Parathyroid adenoma (tissue), 2 donors: ENCODE results near the gene URB2.
"Not testable (repeated sequence)": the region's sequence is repeated elsewhere in the genome, so short reads cannot be mapped to it uniquely, and the experiment has no call there.

Experiments
- H2AFZ ChIP-seq: fragments of 300-600 bp; sonication (generic); one replicate; pipeline ENCODE4 v1.7.0; 2017; ENCODE audit warnings: antibody characterized with exemption, mild to moderate bottlenecking
- H3K27ac ChIP-seq: fragments of 300-600 bp; sonication (generic); one replicate; pipeline ENCODE4 v1.7.0; 2017
- H3K27me3 ChIP-seq: fragments of 300-600 bp; sonication (generic); one replicate; pipeline ENCODE4 v1.7.0; 2017; ENCODE audit warnings: low read length; ENCODE audit not compliant: control insufficient read depth, insufficient read depth
- H3K36me3 ChIP-seq: fragments of 300-600 bp; sonication (generic); one replicate; pipeline ENCODE4 v1.7.0; 2017; ENCODE audit warnings: low read length; ENCODE audit not compliant: control insufficient read depth, insufficient read depth
- H3K4me1 ChIP-seq: fragments of 300-600 bp; sonication (generic); one replicate; pipeline ENCODE4 v1.7.0; 2017; ENCODE audit warnings: control low read depth
- H3K4me2 ChIP-seq: fragments of 300-600 bp; sonication (generic); one replicate; pipeline ENCODE4 v1.7.0; 2017; ENCODE audit warnings: low read length
- H3K4me3 ChIP-seq: fragments of 300-600 bp; sonication (generic); one replicate; pipeline ENCODE4 v1.7.0; 2017; ENCODE audit warnings: low read depth, low read length
- H3K79me2 ChIP-seq: fragments of 300-600 bp; sonication (generic); one replicate; pipeline ENCODE4 v1.7.0; 2017; ENCODE audit warnings: control low read depth
- H3K9ac ChIP-seq: fragments of 300-600 bp; sonication (generic); one replicate; pipeline ENCODE4 v1.7.0; 2017; ENCODE audit warnings: mild to moderate bottlenecking
- H3K9me3 ChIP-seq: fragments of 300-600 bp; sonication (generic); one replicate; pipeline ENCODE4 v1.7.0; 2017; ENCODE audit warnings: low read length; ENCODE audit not compliant: control insufficient read depth
- CTCF ChIP-seq: fragments of 300-600 bp; sonication (generic); IDR thresholded peaks from one replicate; pipeline ENCODE4 v1.7.0; 2017; ENCODE audit warnings: antibody characterized with exemption, mild to moderate bottlenecking
- donor health status: primary hyperparathyroidism.

The URB2 gene

DNA sequence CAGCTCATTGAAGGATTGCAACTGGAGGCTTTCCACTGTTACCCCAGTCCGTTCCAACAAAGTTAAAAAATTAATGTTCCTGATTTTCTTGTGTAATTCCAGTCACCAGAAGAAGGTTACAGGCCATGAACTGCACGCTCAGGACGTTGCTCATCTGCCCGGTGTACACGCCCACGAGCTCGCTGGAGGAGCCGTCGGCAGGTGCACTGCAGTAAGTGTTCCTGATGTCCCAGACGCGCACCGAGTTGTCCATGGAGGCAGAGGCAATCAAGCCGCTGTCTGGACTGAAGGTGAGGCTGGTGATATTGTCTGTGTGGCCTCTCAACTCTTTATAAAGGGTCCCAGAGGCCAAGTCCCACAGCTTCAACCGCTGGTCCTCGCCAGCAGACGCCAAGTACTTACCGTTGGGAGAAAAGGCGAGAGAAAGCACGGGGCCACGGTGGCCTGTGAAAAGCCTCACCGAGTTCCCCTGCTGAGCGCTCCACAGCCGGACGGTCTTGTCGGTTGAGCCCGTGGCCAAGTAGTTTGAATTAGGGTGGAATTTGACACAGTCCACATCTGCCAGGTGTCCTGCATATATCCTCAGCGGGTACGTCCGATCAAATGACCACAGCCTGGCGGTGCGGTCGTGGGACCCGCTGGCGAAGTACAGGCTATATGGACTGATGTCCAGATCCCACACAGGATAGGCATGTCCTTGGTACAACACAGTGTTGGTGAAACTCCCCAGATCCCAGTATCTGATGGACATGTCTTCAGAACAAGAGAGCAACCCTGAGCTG lies 31.6 kb upstream of the URB2 start:
- H3K79me2 ChIP-seq = no peaks in the 10 kb centered on the region
- H3K4me1 ChIP-seq = no peaks in the 10 kb centered on the region
- TF ChIP-seq CTCF = no peak
- H3K4me2 ChIP-seq = no peak overlapping the region
- no peak overlapping the region for H3K4me3 ChIP-seq
- no peaks in the 10 kb centered on the region for H3K36me3 ChIP-seq
- H2AFZ ChIP-seq = no peak overlapping the region
- H3K9me3 ChIP-seq = no peaks in the 10 kb centered on the region
- no peak overlapping the region for H3K9ac ChIP-seq
- no peak overlapping the region for H3K27ac ChIP-seq
- no peaks in the 10 kb centered on the region for H3K27me3 ChIP-seq

GRCh38 chr1:229595876-229596275 lies 30.2 kb upstream of the URB2 start:
- not testable (repeated sequence) for H3K4me1 ChIP-seq, H2AFZ ChIP-seq, H3K27me3 ChIP-seq, H3K9me3 ChIP-seq, H3K9ac ChIP-seq, H3K36me3 ChIP-seq, H3K4me3 ChIP-seq, H3K4me2 ChIP-seq, H3K27ac ChIP-seq, H3K79me2 ChIP-seq

DNA sequence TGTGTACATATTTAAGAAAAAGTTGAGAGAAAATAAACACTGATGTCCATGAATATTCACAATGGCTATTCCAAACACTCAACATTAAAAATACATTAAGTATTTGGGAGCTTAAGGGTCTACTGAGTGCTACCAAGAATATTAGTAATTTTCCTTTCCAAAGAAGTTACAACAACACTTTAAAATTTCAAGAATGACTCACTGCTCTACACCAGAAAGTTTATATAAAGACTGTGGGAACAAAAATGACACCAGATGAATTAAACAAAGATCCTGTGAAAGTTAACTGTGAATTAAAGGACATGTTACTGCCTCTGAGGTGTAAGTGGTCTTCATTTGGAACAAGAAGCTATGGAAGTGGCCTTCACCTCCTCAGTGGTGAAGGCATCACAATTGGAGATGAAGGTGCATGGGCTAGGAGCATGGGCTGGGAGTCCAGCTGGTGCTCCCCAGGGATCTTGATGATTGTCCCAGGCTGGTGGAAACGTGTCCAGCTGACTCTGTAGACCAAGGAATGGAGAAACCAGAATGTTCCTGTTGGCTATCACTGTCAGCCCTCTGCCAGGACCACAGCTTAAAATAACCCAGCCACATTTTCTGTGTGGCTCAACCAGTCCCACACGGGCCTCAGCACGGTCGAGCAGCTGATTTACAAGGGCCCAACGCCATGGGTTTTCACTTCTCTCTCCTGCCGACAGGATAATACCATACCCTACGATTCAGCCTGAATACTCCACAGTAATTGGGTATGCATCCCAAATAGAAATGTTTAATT lies 28.9 kb upstream of the URB2 start:
- H3K27me3 ChIP-seq = no peaks in the 10 kb centered on the region
- H3K4me3 ChIP-seq = no peak overlapping the region
- no peaks in the 10 kb centered on the region for H3K36me3 ChIP-seq
- no peak for TF ChIP-seq CTCF
- H3K4me2 ChIP-seq = no peak overlapping the region
- no peak overlapping the region for H3K9ac ChIP-seq
- H3K9me3 ChIP-seq = no peaks in the 10 kb centered on the region
- H3K79me2 ChIP-seq = no peaks in the 10 kb centered on the region
- H2AFZ ChIP-seq = no peak overlapping the region
- H3K4me1 ChIP-seq = no peaks in the 10 kb centered on the region
- no peak overlapping the region for H3K27ac ChIP-seq

- H3K27me3 ChIP-seq = no peaks in the 10 kb centered on the region
- H3K4me3 ChIP-seq = no peak overlapping the region
- H3K4me1 ChIP-seq = no peaks in the 10 kb centered on the region
- H3K27ac ChIP-seq = no peak overlapping the region
- no peak overlapping the region for H3K4me2 ChIP-seq
- H2AFZ ChIP-seq = no peak overlapping the region
- no peak for TF ChIP-seq CTCF
- no peaks in the 10 kb centered on the region for H3K9me3 ChIP-seq
- no peaks in the 10 kb centered on the region for H3K36me3 ChIP-seq
- H3K79me2 ChIP-seq = no peaks in the 10 kb centered on the region
- H3K9ac ChIP-seq = no peak overlapping the region
Observed at GRCh38 chr1:229597877-229598276, 28.2 kb upstream of the URB2 start.

DNA sequence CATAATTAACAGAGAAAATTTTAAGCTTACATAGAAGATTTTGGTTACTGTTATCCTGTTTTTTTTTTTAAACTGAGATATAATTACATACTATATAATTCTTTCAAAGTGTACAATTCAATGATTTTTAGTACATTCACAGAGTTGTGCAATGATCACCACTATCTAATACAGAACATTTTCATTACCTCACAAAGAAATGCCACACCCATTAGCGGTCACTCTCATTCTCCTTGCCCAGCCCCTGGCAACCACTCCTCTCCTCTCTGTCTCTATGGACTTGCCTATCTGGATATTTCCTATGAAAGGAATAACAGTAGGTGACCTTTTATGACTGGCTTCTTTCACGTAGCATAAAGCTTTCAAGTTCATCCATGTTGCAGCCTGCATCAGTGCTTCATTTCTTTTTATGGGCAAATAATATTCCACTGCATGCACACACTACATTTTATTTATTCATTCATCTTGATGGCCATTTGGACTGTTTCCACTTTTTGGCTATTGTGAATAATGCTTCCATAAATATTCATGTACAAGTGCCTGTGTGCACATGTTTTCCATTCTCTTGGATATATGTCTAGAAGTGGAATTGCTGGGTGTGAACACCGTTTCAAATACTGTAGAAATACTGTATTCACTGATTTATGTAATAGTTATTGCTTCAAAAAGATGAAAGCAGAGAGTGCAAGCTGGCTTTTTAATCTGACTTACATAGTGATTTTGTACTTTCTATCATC lies 26.7 kb upstream of the URB2 start:
- no peaks in the 10 kb centered on the region for H3K9me3 ChIP-seq
- no peak for TF ChIP-seq CTCF
- H3K4me1 ChIP-seq = no peaks in the 10 kb centered on the region
- no peak overlapping the region for H2AFZ ChIP-seq
- H3K4me2 ChIP-seq = no peak overlapping the region
- H3K4me3 ChIP-seq = no peak overlapping the region
- H3K36me3 ChIP-seq = no peaks in the 10 kb centered on the region
- no peak overlapping the region for H3K27ac ChIP-seq
- H3K79me2 ChIP-seq = no peaks in the 10 kb centered on the region
- H3K27me3 ChIP-seq = no peaks in the 10 kb centered on the region
- no peak overlapping the region for H3K9ac ChIP-seq
